HG03025 (cell line): Measurements from ENCODE around the gene MACROD1.

Experiments
- ATAC-seq: cut with Tn5 transposase; IDR thresholded peaks from one replicate; pipeline ENCODE4 v1.9.1; 2021; ENCODE audit warnings: mild to moderate bottlenecking, moderate library complexity; ENCODE audit not compliant: unreplicated experiment, low FRiP score

The MACROD1 gene

DNA sequence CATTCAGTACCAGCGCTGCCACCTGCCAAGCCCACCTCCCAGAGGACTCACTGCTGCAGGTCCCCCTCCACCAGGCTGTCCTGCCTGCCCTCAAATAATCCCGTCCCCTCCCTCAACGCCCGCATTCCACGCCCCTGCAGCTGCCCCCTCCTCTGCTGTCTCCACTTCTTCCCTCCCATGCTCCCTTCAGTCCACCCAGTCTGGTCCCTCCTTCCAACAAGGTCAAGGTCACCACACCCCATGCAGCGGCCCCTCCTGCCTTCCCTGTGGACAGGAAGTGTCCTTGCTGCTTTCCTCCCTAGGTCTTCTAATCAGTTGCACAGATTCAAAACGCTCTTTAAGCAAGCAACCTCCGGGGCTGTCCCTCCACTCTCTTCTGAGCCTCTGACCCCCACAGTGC is 12.1 kb downstream of the MACROD1 start:
- no peak for ATAC-seq

DNA sequence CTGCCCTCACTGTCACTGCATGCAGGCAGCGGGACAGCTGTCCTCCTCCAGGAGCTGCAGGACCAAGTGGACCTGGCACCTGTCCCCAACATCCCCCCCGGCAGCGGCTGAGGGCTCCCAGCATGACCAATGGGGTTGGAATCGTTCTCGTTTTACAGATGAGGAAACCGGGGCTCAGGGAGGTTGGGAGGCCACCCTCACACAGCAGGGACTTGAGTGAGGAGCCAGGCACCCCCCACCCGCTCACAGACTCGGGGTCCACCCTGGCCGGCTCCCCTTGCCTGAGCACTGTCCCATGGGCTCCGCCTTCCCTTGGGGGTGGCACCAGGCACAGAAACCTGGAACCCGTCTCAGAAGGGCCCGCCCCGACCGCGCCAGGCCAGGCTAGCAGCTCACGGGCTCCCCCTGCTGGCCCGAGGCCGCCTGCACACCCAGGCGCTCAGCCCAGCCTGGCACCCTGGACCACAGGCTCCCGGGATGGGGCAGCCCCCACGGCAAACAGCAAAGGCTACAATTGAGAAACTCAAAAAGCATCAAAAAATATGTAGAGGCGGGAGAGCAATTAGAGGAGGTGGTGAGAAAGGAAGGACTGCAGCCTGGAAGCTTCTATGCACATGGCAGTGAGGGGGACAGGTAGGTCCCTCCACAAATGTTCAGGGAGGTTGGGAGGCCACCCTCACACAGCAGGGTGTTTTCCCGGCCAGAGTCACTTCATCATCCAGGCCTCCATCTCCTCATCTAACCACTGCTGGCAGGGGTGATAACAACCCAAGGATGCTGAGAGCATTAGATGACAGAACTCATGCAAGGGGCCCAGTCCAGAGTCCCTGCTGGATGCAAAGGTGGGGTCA is 12.8 kb downstream of the MACROD1 start:
- no peak for ATAC-seq

DNA sequence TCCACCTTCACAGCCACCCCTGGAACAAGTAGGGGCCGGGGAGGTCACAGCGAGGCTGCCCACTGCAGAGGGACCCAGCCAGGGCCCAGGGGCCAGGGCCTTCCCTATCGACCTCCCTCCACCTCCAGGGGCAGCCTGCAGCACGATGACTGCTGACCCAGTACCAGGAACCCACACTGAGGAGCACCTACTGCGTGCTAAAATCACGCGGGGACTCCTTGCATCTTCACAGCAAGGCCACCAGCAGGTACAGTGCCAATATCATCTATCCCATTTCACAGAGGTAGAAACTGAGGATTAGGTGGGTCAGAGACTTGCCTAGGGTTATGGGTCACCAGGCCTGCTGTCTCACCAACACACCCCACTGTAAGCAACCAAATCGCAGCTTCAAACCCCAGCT is 14.6 kb downstream of the MACROD1 start:
- ATAC-seq = no peak

DNA sequence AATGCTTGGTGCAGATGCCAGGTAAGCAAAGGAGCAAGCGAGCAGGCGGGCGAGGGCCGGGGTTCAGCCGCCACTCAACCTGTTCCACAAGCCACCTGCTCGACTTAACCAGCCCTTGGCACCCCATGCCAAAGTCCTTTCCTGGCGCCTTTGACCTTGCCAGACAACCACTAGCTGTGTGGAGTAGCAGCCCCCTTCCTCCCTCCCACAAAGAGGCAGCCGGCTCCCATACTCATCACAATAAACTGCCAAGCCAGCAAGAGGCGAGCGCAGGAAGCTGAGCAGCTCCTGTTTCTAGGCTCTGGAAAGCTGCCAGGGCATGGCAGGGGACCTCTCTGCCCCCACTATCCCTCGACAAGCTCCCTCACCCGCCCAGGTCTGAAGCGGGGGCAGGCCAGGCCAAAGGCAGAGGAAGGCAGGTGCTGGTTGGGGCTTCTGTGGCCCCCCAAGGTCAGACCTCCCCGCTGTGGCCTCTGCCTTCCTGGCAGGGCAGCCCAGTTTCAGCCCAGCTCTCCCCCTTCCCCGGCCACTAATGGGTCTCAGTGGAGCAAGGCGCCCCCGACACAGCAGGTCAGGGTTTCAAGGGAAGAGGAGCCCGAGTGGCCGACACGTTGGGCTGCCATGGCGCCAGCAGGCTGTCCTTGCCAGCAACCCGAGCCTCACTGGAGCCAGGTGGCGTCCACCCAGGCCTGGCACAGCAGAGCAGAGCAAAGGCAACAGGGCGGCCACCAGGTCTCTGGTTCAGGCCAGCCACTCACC is 15.3 kb downstream of the MACROD1 start:
- no peak for ATAC-seq

DNA sequence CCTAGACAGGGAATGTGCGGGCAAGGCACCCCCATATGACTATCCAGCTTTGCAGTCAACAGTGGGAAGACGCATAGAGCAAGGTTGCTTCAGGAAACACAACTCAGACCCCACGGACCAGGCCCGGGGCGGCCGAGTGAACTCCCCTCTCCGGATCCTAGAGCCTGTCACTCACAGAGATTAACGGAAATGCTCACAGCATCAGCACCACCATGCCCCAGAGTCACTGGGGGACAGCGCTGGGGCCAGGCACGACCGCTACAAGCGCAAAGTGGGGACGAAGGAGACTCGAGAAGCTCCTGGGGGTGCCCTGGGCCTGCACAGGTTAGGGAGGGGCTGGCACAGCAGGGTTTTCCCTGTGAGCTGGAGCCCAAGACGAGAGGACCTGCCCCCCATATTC is 15.9 kb downstream of the MACROD1 start:
- no peak for ATAC-seq

DNA sequence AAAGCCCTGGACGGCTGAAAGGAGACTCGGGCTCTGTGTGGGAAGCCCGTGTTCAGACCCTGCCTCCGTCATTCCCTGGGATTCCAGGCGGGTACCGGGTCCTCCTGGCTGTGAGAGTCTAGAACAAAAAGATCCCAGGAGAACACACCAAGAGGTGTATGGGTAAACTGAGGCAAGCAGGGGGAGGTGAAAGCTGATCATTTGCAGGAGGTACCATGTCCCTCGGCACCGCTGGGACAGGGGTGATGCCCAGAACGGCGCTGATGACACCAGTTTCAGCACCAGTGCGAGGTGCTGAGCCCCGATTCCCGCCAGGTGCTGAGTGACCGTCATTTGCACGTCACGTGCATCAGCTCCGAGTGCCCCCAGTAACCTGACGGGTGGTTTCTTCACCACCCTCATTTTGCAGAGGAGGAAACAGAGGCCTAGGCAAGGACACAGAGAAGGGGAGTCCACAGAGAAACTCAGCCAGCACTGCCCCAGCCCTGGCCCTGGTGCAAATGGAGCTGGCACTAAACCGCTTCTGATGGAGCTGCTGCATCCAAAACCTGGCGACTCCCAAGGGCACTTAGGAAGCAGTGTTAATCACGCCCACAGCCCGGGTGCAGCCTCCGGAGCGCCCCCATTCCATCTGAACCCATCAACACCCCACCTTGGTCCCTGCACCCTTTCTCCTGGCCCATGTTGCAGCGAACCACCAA is 16.8 kb downstream of the MACROD1 start:
- no peak for ATAC-seq

DNA sequence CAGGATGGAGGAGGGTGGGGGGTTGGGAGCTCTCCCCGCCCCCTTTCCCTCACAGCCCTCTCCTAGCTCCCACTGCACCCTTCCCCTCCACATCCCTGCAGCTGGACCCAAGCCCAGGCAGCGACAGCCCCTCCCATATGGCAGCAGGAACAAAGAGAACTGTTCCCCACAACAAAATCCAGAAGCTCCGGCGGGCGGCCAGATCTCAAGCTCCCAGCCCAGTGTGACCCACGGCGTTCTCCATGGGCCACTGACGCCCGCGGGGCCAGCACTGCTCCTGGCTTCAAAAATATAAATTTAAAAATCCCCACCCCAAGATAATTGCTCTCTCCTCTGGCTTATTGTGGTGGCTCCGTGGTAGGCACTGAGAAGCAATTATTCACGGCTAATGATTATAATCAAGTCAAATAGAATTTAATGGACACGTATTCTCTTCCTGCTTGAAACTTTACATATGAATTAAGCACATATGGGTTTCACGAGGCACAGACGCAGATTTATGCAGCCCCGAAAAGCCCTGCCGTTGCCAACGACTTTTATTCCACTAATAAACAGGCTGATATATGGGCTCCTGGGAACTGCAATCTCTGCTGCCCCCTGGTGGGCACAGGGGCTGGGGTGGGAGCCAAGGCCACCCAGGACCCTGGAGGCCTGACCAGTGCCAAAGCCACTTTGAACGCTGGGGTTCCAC is 17.5 kb downstream of the MACROD1 start:
- no peak for ATAC-seq

DNA sequence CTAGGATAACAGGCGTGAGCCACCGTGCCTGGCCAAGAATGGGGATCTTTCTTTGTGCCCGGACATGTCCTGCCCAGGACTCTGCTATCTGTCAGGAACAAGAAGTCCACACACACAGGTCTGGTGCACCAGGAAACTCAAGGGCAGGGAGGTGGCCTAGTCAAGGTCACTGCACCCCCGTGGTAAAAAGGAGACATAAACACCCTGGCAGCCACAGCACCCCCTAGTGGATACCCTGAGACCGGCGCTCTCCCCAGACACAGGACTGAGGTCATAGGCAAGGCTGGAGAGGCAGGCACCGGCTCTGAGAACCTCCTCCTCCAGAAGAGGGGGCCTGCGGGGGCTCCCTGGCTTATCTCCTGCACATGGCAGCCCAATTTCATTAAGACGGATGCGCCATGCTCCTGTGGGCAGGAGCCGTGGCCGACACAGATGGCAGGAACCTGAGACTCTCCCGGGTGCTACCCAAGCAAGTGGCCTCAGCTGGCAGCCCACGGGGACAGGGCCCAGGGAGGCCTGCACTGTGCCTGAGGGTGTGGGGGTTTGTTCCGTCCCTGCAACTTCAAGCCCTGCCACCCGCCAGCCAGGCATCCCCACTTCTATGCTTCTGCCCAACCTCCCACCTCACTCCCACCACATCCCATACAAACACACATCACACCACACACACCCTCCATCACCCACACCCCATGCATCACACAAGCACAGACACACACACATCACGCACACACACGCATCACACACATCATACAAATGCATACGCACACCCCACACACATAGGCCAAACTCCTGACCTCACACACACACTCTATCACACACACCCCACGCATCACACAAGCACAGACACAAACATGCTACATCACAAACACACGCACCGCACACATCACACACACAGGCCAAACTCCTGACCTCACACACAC is 19.6 kb downstream of the MACROD1 start:
- ATAC-seq = no peak

DNA sequence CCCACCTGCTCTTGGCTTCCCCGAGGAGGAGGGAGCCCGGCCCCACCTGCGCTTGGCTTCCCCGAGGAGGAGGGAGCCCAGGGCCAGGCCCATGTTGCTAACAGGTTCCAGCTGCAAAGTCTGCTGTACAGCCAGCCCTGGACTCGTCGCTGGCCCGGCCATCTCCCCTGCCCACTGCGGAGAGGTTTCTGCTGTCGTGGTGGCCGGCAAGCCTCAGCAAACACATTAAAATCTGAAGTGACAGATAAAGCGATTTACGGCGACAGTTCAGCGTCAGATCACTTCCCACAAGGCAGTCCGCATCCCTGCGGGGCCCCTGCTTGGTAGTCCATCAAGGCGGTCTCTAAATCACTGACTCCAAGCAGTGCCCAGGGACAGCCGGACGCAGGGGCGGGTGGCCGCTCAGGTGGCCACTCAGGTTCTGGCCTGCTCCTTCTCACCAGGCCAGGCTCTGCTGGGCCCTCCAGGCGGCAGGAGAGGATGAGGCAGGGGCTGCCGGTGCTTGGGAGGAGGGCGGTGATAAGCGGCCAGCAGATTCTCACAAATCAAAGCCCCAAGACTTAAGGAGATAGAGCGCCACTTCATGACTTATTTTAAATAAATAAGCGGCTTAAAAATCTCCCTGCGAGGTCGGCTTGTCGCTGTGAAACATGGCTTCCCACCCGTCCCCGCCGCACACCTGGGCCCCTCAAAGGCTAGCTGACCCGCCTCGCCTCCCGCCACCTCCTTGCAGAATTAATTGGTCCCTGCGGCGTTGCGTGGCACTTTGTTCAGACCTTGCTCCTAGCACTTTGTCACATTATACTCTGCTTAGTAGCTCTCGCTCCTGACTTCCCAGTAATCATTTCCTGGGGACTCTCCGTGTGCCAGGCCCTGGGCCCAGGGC is 21.1 kb downstream of the MACROD1 start:
- no peak for ATAC-seq

DNA sequence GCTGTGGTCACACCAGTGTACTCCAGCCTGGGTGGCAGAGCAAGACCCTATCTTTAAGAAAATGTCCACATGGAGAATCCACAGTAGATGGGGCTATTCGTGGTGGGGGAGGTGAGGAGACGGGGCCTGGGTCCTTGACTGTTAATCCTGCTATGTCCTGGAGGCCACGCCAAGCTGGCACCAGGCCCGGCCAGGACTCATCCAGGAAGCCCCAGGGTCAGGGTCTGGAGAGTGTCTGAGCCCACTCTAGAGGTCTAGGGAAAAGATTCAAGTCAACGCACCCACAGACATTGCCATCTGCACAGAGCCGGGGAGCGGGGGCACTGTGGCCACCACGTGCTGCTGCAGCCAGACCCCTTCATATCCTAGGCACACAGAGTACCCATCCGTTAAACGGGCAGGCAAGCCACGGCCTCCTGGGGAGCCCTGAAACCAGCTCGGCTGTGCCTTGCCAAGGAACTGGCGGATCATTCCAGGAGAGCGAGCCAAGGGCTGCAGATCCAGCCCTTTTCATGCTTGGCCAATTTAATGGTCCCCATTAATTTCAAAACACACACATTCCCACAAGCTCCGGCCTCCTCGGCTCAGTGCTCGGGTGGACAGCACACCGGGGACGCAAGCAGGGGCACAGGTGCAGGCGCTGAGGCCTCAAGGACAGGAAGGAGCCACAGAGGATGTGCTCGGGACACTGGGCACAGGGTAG is 24.7 kb downstream of the MACROD1 start:
- ATAC-seq = no peak

DNA sequence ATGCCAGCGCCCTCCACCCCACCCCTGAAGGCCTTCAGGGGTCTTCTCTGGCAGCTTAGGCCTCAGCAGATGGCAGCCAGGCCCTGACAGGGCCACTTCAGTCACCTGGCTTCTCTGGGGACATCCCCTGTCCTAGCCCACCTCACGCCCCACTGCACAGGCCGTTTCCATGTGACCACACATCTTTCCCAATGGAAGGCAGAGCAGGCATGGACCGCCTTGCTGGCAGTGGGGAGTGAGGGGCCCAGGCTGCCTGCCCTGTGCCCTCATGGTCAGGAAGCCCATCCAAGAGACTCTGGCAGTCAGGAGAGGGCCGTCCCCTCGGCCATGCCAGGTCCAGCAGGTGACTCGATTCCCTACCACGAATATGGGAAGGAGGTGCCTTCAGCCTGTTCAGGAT is 25.8 kb downstream of the MACROD1 start:
- no peak for ATAC-seq

DNA sequence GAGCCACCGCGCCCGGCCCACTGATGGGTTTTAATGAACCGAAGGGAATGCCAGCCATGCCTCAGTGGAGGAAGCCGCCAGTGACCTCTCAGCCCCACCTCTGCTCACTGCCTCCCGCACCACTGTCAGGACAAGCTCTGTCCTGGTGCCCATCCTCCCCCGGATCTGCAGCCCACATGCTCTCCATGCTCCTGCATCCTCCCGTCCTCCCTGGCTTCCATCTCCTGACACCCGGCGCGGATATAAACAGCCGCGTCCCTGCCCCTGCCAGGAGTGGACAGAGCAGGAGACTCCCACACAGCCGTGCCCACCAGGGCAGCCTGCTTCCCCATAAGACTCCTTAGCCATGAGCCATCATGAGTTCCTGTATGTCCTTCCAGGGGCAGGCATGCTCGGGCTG is 26.9 kb downstream of the MACROD1 start:
- no peak for ATAC-seq

DNA sequence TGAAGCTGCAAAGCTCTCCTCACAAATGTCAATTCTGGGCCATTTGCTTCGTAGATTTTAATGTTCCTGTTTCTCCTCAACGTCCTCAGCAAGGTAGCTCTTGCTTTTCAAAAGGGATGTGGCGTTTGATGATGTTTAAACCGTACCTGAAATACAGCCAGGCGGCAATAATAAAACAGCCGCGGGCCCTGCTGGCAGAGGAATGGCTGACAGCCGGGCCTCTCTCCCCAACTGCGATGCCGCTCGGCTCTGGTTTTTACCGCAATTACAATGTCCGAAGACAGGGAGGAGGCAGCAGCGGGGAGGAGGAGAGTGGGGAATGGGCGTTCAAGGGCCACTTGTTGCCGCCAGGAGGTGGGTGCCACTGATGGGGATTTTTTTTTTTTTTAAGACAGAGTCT is 27.5 kb downstream of the MACROD1 start:
- ATAC-seq = no peak

DNA sequence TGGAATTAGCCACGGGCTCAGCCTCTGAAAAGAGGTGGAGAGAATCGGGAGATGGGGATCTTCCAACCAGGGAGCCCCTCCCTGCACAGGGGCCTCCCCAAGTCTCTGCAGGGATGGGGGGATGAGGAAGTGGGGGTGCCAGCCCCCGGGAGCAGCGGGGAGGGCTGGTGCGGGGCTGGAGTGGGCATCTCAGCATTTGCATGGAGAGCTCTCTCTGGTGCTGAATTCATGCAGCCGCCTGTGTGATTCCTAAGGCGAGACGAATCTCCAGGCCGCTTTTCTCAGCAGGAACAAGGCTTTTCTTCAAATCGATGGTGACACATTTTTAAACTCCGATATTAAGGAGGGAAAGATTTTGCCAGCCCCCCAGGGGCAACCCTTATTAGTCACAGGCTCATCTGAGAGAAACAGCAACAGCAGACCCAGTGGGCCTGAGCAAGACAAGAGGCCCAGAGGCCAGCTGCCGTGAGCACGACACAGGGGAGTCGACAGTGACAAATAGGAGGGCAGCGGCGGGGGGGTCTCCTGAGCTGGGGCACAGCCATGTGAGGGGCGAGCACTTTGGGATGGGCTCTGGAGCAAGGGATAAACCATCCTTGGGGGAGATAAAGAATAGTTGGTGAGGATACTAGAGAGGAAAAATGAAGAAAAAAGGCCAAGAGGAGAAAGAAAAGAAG is 29.0 kb downstream of the MACROD1 start:
- ATAC-seq = no peak

DNA sequence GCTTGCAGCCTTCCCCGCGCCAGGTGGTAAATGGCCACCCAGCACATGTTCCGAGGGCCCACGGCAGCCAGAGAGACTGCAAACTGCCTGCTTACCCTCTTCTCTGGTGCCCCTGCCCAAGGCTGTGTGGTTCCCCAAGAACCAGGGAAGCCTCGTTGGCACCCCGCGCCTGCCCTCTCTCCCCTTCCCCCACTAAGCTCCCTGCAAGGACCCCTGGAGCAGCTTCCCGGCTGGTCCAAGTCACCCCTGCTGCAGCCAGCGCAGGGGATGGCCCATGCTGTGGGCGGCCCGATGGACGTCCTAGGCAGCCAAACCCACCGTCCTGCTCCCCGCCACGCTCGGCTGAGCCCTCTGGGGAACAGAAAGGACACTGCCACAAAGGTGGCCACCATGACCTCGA is 30.2 kb downstream of the MACROD1 start:
- ATAC-seq = no peak

DNA sequence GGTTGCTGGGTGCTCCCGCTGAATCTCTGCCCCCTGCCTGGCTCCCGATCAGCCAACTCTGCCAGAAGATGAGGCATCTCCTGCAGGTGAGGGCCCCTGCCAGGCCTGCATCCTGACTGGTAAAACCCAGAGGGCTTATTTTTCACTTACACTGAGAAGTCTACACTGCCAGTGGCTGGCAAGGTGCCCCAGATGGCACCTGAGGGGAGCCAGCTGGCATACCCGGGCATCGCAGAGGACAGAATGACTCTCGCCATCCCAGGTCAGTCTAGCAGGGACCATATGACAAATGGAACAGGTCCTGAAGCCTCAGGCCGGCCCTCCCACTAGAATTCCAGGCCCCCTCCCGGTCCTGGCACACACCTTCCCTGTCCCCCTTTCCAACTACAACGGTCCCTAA is 30.9 kb downstream of the MACROD1 start:
- no peak for ATAC-seq

DNA sequence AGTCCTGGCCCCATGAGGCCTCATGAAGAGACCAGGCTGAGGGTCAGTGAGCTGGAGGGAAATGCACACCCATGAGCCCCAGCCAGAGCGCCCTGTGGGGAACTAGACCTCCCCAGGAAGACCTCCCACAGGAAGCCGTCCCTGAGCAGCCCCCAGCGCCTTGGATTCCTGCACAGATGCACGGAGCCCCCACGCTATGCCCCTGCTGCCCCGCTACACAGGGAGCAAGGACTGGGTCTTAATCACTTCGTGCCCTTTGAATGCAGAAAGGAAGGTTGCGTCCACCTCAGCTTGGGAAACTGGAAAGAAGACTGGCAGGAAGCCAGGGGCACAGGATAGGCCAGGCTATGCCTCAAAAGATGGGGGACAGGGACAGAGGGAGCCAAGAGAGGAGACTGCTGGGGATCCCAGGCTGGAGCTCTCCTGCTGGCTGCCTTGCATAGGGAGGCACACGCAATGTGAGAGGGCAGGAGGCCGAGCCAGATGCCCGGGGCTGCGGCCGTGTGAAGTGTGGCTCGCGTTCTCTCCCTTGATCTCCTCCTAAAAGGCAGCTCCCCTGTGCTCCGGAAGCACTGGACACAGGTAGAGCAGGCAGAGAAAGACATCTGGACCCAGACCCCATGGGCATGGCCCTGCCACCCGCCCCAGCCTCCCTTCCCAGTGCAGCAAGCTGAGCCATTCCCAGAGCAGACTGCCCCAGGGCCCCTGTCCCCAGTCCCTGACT is 32.8 kb downstream of the MACROD1 start:
- no peak for ATAC-seq
